ENCODE results near the gene RALGPS2.

RALGPS2 gene

GRCh38 chr1:178875936-178876335, 150.9 kb downstream of the RALGPS2 start:
- H3K9me3 ChIP-seq (ENCODE audit: control insufficient read depth, low read length): no peaks in the 10 kb centered on the region
- no peaks in the 10 kb centered on the region for H3K36me3 ChIP-seq (ENCODE audit: control insufficient read depth, insufficient read depth, low read length)
- peaks cover 5% of the 10 kb centered on the region for H3K4me1 ChIP-seq (ENCODE audit: control insufficient read depth, insufficient read depth, low read length, poor library complexity, severe bottlenecking)
- H3K27ac ChIP-seq (ENCODE audit: low read depth, low read length, severe bottlenecking): no peak overlapping the region
- no peak overlapping the region for H3K4me3 ChIP-seq (ENCODE audit: extremely low read depth, insufficient read depth, low read length, poor library complexity, severe bottlenecking)

GRCh38 chr1:178877896-178878295, 152.9 kb downstream of the RALGPS2 start:
- Histone ChIP-seq H3K4me3 (ENCODE audit: extremely low read depth, insufficient read depth, low read length, poor library complexity, severe bottlenecking) (no peak overlapping the region), H3K36me3 (ENCODE audit: control insufficient read depth, insufficient read depth, low read length) (peaks cover 5% of the 10 kb centered on the region), H3K27ac (ENCODE audit: low read depth, low read length, severe bottlenecking) (no peak overlapping the region), H3K9me3 (ENCODE audit: control insufficient read depth, low read length) (no peaks in the 10 kb centered on the region), H3K4me1 (ENCODE audit: control insufficient read depth, insufficient read depth, low read length, poor library complexity, severe bottlenecking) (no peaks in the 10 kb centered on the region)
- WGBS, 2 experiments (ENCODE audit: insufficient coverage in 2 of 2): no CpG with 5 or more reads among the region's 3 CpGs

DNA sequence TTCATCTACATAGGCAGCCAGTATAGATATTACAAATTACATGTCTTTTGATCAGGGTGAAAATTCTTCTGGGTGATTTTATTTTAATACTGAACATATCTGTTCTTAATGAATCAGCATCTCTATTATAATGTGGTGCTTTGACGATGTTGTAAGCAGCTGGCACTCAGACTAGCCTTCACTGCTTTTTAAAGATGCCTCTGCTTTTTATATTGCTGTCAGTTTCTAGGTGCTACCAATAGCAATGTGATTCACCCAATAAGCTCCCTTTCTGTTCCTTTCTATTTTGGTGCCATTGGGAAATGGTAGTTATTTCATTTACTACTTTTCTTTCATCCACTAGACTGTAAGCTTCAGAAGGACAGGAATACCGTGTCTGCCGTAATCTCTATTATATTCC, 156.9 kb downstream of the RALGPS2 start:
- Histone ChIP-seq H3K9me3 (ENCODE audit: control insufficient read depth, low read length) (no peaks in the 10 kb centered on the region), H3K27ac (ENCODE audit: low read depth, low read length, severe bottlenecking) (no peak overlapping the region), H3K36me3 (ENCODE audit: control insufficient read depth, insufficient read depth, low read length) (peaks cover 10% of the 10 kb centered on the region), H3K4me1 (ENCODE audit: control insufficient read depth, insufficient read depth, low read length, poor library complexity, severe bottlenecking) (no peaks in the 10 kb centered on the region), H3K4me3 (ENCODE audit: extremely low read depth, insufficient read depth, low read length, poor library complexity, severe bottlenecking) (no peak overlapping the region)
- WGBS, 2 experiments (ENCODE audit: insufficient coverage in 2 of 2): 100% methylated on average over 1 of the region's 3 CpGs; no CpG with 5 or more reads in 1 of the 2 experiments

GRCh38 chr1:178885869-178886268, 160.8 kb downstream of the RALGPS2 start:
- H3K4me3 ChIP-seq (ENCODE audit: extremely low read depth, insufficient read depth, low read length, poor library complexity, severe bottlenecking): no peak overlapping the region
- WGBS, 2 experiments (ENCODE audit: insufficient coverage in 2 of 2): 86% methylated on average over 4 of the region's 4 CpGs; no CpG with 5 or more reads in 1 of the 2 experiments
- no peaks in the 10 kb centered on the region for H3K9me3 ChIP-seq (ENCODE audit: control insufficient read depth, low read length)
- no peaks in the 10 kb centered on the region for H3K4me1 ChIP-seq (ENCODE audit: control insufficient read depth, insufficient read depth, low read length, poor library complexity, severe bottlenecking)
- no peak overlapping the region for H3K27ac ChIP-seq (ENCODE audit: low read depth, low read length, severe bottlenecking)
- peaks cover 10% of the 10 kb centered on the region for H3K36me3 ChIP-seq (ENCODE audit: control insufficient read depth, insufficient read depth, low read length)

DNA sequence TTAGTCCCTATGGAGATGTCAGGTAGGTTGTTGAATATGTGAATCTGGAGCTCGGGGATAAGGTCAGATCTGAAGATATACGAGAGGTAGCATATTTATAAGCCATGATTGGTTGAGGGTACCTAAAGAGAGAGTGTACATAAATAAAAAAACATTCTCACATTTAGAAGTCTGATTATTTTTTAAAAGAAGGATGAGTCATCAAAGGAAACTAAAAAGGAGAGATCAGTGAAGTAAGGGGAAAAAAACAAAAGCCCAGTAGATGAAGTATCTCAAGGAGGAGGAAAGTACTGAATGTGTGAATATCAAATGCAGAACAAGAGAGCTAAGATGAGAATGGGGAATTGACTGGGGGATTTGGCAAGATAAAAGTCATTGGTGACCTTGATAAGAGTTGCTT, 161.5 kb downstream of the RALGPS2 start:
- no peak overlapping the region for H3K4me3 ChIP-seq (ENCODE audit: extremely low read depth, insufficient read depth, low read length, poor library complexity, severe bottlenecking)
- H3K9me3 ChIP-seq (ENCODE audit: control insufficient read depth, low read length): no peaks in the 10 kb centered on the region
- no peaks in the 10 kb centered on the region for H3K4me1 ChIP-seq (ENCODE audit: control insufficient read depth, insufficient read depth, low read length, poor library complexity, severe bottlenecking)
- WGBS, 2 experiments (ENCODE audit: insufficient coverage in 2 of 2): 88 to 100% methylated on average over 1 of the region's 2 CpGs
- H3K36me3 ChIP-seq (ENCODE audit: control insufficient read depth, insufficient read depth, low read length): peaks cover 7% of the 10 kb centered on the region
- H3K27ac ChIP-seq (ENCODE audit: low read depth, low read length, severe bottlenecking): no peak overlapping the region

DNA sequence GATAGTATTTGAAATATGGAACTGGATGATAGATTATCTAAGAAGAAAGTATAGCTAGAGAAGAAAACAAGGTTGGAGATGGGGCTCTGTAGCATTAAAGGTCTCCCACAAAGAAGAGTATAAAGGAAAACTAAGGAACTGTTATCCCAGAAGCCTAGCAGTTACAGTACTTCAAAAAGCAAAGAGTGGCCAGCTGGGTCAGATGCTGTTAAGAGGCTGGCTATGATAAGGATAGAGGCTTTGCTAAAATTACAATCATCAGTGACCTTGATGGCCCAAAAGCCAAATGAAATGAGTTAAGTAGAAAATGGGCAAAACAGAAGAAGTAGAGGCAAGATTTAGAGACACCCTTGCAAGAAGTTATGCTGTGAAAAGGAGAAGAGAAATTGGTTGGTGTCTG, 170.9 kb downstream of the RALGPS2 start:
- H3K36me3 ChIP-seq (ENCODE audit: control insufficient read depth, insufficient read depth, low read length): peaks cover 9% of the 10 kb centered on the region
- H3K4me1 ChIP-seq (ENCODE audit: control insufficient read depth, insufficient read depth, low read length, poor library complexity, severe bottlenecking): no peaks in the 10 kb centered on the region
- H3K9me3 ChIP-seq (ENCODE audit: control insufficient read depth, low read length): no peaks in the 10 kb centered on the region
- no peak overlapping the region for H3K4me3 ChIP-seq (ENCODE audit: extremely low read depth, insufficient read depth, low read length, poor library complexity, severe bottlenecking)
- H3K27ac ChIP-seq (ENCODE audit: low read depth, low read length, severe bottlenecking): no peak overlapping the region

DNA sequence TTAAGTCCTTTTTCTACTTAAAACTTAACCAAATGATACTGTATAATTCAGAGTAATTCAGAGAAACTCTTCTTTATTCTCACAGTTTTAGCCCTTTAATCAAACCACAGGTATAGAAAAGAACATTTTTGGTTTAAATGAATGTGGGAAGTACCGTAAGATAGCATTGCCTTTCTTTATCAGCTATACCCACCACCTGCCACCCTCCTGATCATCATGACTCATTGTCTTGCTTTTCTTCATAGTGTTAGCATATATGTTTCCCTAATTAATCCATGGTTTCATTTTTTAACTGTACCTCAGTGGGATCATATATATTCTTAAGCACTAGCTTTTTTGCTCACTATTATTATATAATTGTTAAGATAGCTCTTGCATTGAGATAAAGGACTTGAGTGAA, 173.4 kb downstream of the RALGPS2 start:
- H3K9me3 ChIP-seq (ENCODE audit: control insufficient read depth, low read length): no peaks in the 10 kb centered on the region
- no peaks in the 10 kb centered on the region for H3K4me1 ChIP-seq (ENCODE audit: control insufficient read depth, insufficient read depth, low read length, poor library complexity, severe bottlenecking)
- H3K36me3 ChIP-seq (ENCODE audit: control insufficient read depth, insufficient read depth, low read length): peaks cover 9% of the 10 kb centered on the region
- H3K27ac ChIP-seq (ENCODE audit: low read depth, low read length, severe bottlenecking): no peak overlapping the region
- H3K4me3 ChIP-seq (ENCODE audit: extremely low read depth, insufficient read depth, low read length, poor library complexity, severe bottlenecking): no peak overlapping the region
- WGBS, 2 experiments (ENCODE audit: insufficient coverage in 2 of 2): no CpG with 5 or more reads among the region's 1 CpG

GRCh38 chr1:178899402-178899801, 174.4 kb downstream of the RALGPS2 start:
- Histone ChIP-seq H3K27ac (ENCODE audit: low read depth, low read length, severe bottlenecking) (no peak overlapping the region), H3K4me3 (ENCODE audit: extremely low read depth, insufficient read depth, low read length, poor library complexity, severe bottlenecking) (no peak overlapping the region), H3K9me3 (ENCODE audit: control insufficient read depth, low read length) (no peaks in the 10 kb centered on the region), H3K36me3 (ENCODE audit: control insufficient read depth, insufficient read depth, low read length) (peaks cover 9% of the 10 kb centered on the region), H3K4me1 (ENCODE audit: control insufficient read depth, insufficient read depth, low read length, poor library complexity, severe bottlenecking) (no peaks in the 10 kb centered on the region)
- WGBS, 2 experiments (ENCODE audit: insufficient coverage in 2 of 2): no CpG with 5 or more reads among the region's 2 CpGs

DNA sequence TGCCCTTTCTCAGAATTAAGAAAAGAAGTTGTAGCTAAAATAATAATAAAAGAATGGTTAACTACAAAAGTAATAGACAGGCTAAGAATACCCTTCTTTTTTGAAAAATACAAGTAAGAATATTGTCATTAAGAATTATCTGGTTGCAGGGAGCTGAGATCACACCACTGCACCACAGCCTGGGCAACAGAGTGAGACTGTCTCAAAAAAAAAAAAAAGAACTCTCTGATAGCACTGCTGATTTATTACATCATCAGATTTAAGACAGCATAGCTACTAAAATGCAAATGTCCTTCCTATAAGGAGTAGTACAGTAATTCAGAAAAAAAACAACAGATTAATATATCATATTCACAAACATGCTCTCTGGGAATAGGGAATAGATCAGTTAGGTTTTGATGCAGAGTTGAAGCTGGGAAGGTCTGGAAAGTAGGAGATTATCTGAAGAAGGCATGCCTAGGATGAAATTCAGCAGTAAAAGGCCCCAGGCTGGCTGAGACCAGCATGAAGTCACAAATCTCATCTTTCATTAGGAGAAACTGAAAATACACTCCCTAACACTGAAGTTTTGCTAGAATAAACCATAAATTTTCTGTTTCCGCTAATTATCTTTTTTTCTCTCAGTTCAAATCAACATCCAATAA, 176.6 kb downstream of the RALGPS2 start:
- no peaks in the 10 kb centered on the region for H3K36me3 ChIP-seq (ENCODE audit: control insufficient read depth, insufficient read depth, low read length)
- H3K27ac ChIP-seq (ENCODE audit: low read depth, low read length, severe bottlenecking): no peak overlapping the region
- no peaks in the 10 kb centered on the region for H3K4me1 ChIP-seq (ENCODE audit: control insufficient read depth, insufficient read depth, low read length, poor library complexity, severe bottlenecking)
- no CpG with 5 or more reads among the region's 1 CpG for WGBS, 2 experiments (ENCODE audit: insufficient coverage in 2 of 2)
- H3K9me3 ChIP-seq (ENCODE audit: control insufficient read depth, low read length): no peaks in the 10 kb centered on the region
- H3K4me3 ChIP-seq (ENCODE audit: extremely low read depth, insufficient read depth, low read length, poor library complexity, severe bottlenecking): no peak overlapping the region

DNA sequence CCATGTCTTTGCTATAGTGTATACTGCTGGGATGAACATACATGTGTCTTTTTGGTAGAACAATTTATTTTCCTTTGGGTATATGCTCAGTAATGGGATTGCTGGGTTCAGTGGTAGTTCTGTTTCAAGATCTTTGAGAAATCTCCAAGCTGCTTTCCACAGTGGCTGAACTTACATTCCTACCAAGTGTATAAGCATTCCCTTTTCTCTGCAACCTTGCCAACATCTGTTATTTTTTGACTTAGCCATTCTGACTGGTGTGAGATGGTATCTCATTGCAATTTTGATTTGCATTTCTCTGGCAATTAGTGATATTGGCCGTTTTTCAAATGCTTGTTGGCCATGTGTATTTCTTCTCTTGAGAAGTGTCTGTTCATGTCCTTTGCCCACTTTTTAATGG, 183.3 kb downstream of the RALGPS2 start:
- Histone ChIP-seq H3K36me3 (ENCODE audit: control insufficient read depth, insufficient read depth, low read length) (no peaks in the 10 kb centered on the region), H3K9me3 (ENCODE audit: control insufficient read depth, low read length) (no peaks in the 10 kb centered on the region), H3K27ac (ENCODE audit: low read depth, low read length, severe bottlenecking) (no peak overlapping the region), H3K4me3 (ENCODE audit: extremely low read depth, insufficient read depth, low read length, poor library complexity, severe bottlenecking) (no peak overlapping the region), H3K4me1 (ENCODE audit: control insufficient read depth, insufficient read depth, low read length, poor library complexity, severe bottlenecking) (no peaks in the 10 kb centered on the region)
- 80 to 100% methylated on average over 1 of the region's 1 CpG for WGBS, 2 experiments (ENCODE audit: insufficient coverage in 2 of 2)

DNA sequence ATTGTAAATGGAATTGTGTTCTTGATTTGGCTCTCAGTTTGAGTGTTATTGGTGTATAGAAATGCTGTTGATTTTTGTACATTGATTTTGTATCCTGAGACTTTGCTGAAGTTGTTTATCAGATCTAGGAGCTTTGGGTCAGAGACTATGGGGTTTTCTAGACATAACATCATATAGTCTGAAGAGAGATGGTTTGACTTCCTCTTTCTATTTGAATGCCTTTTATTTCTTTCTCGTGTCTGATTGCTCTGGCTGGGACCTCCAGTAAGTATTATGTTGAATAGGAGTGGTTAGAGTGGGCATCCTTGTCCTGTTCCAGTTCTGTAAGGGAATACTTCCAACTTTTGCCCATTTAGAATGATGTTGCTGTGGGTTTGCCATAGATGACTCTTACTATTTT, 185.0 kb downstream of the RALGPS2 start:
- Histone ChIP-seq H3K4me1 (ENCODE audit: control insufficient read depth, insufficient read depth, low read length, poor library complexity, severe bottlenecking) (no peaks in the 10 kb centered on the region), H3K27ac (ENCODE audit: low read depth, low read length, severe bottlenecking) (no peak overlapping the region), H3K4me3 (ENCODE audit: extremely low read depth, insufficient read depth, low read length, poor library complexity, severe bottlenecking) (no peak overlapping the region), H3K36me3 (ENCODE audit: control insufficient read depth, insufficient read depth, low read length) (peaks cover 6% of the 10 kb centered on the region), H3K9me3 (ENCODE audit: control insufficient read depth, low read length) (no peaks in the 10 kb centered on the region)
- no CpG with 5 or more reads among the region's 1 CpG for WGBS, 2 experiments (ENCODE audit: insufficient coverage in 2 of 2)

All from mesodermal cell (in vitro differentiated cells).